Natural killer cell (primary cell): ENCODE data around the gene ANKRD10. TPM values are rescaled to one million over a fixed set of nuclear protein-coding genes. Genes with fewer than 3 reads are reported as not detected.
"Not testable (repeated sequence)": the region's sequence is repeated elsewhere in the genome, so short reads cannot be mapped to it uniquely, and the experiment has no call there.

Experiments used
- ATAC-seq, 3 donors: fragments of 150-1000 bp in 2 of 3; fragments of 200-7000 bp in 1 of 3; cut with Tn5 transposase; 1 replicate in 1 of 3; 2 replicates in 2 of 3; pipeline ENCODE4 v1.10.0; 2021; ENCODE audit warnings: mild to moderate bottlenecking in 2 of 3, moderate library complexity in 2 of 3
- DNase-seq, 2 donors: peaks; one replicate each; pipeline versions ENCODE4 v3.0.0 to v3.0.0-alpha.2; 2013 to 2021; ENCODE audit warnings: mixed read lengths in 1 of 2
- H3K27ac ChIP-seq: one replicate; pipeline ENCODE4 v1.5.1; 2013; ENCODE audit warnings: mild to moderate bottlenecking, low read length
- H3K27me3 ChIP-seq: one replicate; pipeline ENCODE4 v1.6.1; 2013; ENCODE audit warnings: low read length; ENCODE audit not compliant: control insufficient read depth, insufficient read depth
- H3K36me3 ChIP-seq: one replicate; pipeline ENCODE4 v1.6.1; 2013; ENCODE audit warnings: low read length; ENCODE audit not compliant: control insufficient read depth, insufficient read depth
- H3K4me1 ChIP-seq: one replicate; pipeline ENCODE4 v1.6.1; 2013; ENCODE audit warnings: low read length; ENCODE audit not compliant: control insufficient read depth, insufficient read depth
- H3K4me3 ChIP-seq: one replicate; pipeline ENCODE4 v1.5.1; 2013; ENCODE audit warnings: low read length
- H3K9me3 ChIP-seq: one replicate; pipeline ENCODE4 v1.6.1; 2013; ENCODE audit warnings: low read length; ENCODE audit not compliant: control insufficient read depth, insufficient read depth
- H3K27ac Mint-ChIP-seq, 2 donors: one replicate each; pipeline ENCODE4 v1.8.0; 2022; ENCODE audit warnings: mild to moderate bottlenecking in 2 of 2, mixed read lengths in 2 of 2, moderate library complexity in 1 of 2
- H3K27me3 Mint-ChIP-seq, 2 donors: one replicate each; pipeline ENCODE4 v1.8.0; 2022; ENCODE audit warnings: low read depth in 2 of 2, mixed read lengths in 2 of 2
- H3K36me3 Mint-ChIP-seq: one replicate; pipeline ENCODE4 v1.8.0; 2022; ENCODE audit warnings: mixed read lengths
- H3K4me1 Mint-ChIP-seq, 2 donors: one replicate each; pipeline ENCODE4 v1.8.0; 2022; ENCODE audit warnings: mixed read lengths in 2 of 2
- H3K4me3 Mint-ChIP-seq: one replicate; pipeline ENCODE4 v1.8.0; 2022; ENCODE audit warnings: mild to moderate bottlenecking, moderate library complexity, mixed read lengths
- H3K9me3 Mint-ChIP-seq, 2 donors: one replicate each; pipeline ENCODE4 v1.8.0; 2022; ENCODE audit warnings: mixed read lengths in 2 of 2
- WGBS: methylation state at CpG from one replicate; pipeline ENCODE4 v1.1.7; 2013; ENCODE audit warnings: missing lambda C conversion rate; ENCODE audit not compliant: insufficient coverage; 5-methylcytosine and 5-hydroxymethylcytosine counted together
- intact Hi-C: fragments of 100-400 bp; cut with micrococcal nuclease; formaldehyde crosslinking; loops from one replicate; pipeline ENCODE4 v1.14.2; 2022
- total RNA-seq, 4 donors: library from RNA; stranded (reverse); fragments of 120-200 nt in 1 of 4; gene quantifications; one replicate each; pipeline versions ENCODE4 v1.2.3 to v1.2.4, GENCODE V29; 2013 to 2022
- TF ChIP-seq, protein P1 (sequence below): fragments of 200-600 bp; IDR thresholded peaks from one replicate; pipeline ENCODE4 v1.8.0; 2022; ENCODE audit warnings: antibody characterized with exemption

Gene ANKRD10
- total RNA-seq, 3 donors from 2014 or later (not counting 1 experiment from before 2014, with no cell fraction given) = 173 to 221 (median 185) TPM

DNA sequence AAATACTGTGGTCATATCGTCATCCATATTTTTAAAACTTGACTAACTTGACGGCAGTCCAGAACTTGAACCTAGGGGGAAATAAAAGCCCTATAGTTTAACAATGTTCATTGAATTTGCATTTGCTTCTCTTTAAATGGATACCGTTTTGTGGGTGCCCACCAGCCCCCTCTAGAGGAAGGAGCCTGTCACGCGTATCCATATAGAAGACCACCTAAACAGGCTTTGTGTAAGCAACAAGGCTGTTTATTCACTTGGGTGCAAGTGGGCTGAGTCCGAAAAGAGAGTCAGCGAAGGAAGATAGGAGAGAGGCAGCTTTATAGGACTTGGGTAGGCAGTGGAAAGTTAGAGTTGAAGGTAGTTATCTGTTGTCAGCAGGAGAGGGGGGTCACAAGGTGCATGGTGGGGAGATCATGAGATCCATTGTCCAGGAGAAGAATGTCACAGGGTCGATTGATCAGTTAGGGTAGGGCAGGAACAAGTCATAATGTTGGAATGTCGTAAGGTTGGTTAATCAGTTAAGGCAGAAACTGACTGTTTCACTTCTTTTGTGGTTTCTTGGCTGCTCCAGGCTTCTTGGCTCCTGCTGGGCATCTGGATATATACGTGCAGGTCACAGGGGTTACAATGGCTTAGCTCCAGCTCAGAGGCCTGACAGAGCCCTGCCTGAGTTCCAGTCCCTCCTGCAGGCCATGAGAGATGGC lies 42.5 kb upstream of the ANKRD10 start:
- TF ChIP-seq, protein P1, sequence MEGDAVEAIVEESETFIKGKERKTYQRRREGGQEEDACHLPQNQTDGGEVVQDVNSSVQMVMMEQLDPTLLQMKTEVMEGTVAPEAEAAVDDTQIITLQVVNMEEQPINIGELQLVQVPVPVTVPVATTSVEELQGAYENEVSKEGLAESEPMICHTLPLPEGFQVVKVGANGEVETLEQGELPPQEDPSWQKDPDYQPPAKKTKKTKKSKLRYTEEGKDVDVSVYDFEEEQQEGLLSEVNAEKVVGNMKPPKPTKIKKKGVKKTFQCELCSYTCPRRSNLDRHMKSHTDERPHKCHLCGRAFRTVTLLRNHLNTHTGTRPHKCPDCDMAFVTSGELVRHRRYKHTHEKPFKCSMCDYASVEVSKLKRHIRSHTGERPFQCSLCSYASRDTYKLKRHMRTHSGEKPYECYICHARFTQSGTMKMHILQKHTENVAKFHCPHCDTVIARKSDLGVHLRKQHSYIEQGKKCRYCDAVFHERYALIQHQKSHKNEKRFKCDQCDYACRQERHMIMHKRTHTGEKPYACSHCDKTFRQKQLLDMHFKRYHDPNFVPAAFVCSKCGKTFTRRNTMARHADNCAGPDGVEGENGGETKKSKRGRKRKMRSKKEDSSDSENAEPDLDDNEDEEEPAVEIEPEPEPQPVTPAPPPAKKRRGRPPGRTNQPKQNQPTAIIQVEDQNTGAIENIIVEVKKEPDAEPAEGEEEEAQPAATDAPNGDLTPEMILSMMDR = no peak
- H3K4me1 Mint-ChIP-seq = no peaks in the 10 kb centered on the region
- Histone ChIP-seq H3K27me3 (no peaks in the 10 kb centered on the region), H3K4me1 (no peaks in the 10 kb centered on the region), H3K27ac (no peak overlapping the region), H3K36me3 (no peaks in the 10 kb centered on the region), H3K4me3 (no peak overlapping the region), H3K9me3 (no peaks in the 10 kb centered on the region)
- 84% methylated on average over 10 of the region's 10 CpGs for WGBS
- ATAC-seq (no peak), DNase-seq (no peak)
- no peak overlapping the region for H3K4me3 Mint-ChIP-seq
- no peaks in the 10 kb centered on the region for H3K36me3 Mint-ChIP-seq
- no peak overlapping the region for H3K27ac Mint-ChIP-seq
- no peaks in the 10 kb centered on the region for H3K9me3 Mint-ChIP-seq
- intact Hi-C loops = no loop called here
- peaks cover 3 to 7% of the 10 kb centered on the region in 2 donors for H3K27me3 Mint-ChIP-seq

- intact Hi-C loops, H3K9me3 Mint-ChIP-seq, DNase-seq, H3K4me1 Mint-ChIP-seq, H3K4me3 Mint-ChIP-seq, H3K36me3 Mint-ChIP-seq, H3K4me1 ChIP-seq, H3K27ac ChIP-seq, H3K27ac Mint-ChIP-seq, H3K9me3 ChIP-seq, ATAC-seq, H3K27me3 ChIP-seq, H3K36me3 ChIP-seq, H3K27me3 Mint-ChIP-seq, H3K4me3 ChIP-seq: not testable (repeated sequence)
- WGBS = 78% methylated on average over 9 of the region's 12 CpGs
These were observed 41.3 kb upstream of the ANKRD10 start for GRCh38 chr13:110956216-110956615.

DNA sequence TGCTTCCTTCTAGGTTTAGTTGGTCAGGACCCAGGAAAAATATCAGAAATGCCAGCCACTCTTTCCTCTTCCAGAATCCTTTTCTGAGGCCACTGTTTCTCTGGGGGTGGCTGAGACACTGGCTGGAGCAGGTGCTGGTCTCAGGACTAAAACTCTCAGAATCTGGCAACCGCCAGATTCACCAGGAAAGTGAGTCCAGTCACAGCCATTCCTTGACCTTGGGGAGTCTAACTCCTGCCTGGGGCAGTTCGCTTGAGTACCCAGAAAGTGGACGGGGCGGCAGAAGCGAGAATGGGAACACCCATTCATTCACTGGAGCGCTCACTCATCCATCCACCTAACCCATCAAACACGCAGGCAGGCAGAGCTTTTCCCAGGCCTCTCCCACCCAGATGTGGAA lies 40.7 kb upstream of the ANKRD10 start:
- H3K4me3 Mint-ChIP-seq, H3K27me3 Mint-ChIP-seq, H3K4me1 ChIP-seq, H3K9me3 Mint-ChIP-seq, H3K27me3 ChIP-seq, H3K27ac Mint-ChIP-seq, H3K36me3 ChIP-seq, intact Hi-C loops, H3K4me3 ChIP-seq, H3K36me3 Mint-ChIP-seq, DNase-seq, ATAC-seq, H3K9me3 ChIP-seq, H3K27ac ChIP-seq, H3K4me1 Mint-ChIP-seq: not testable (repeated sequence)
- 88% methylated on average over 2 of the region's 7 CpGs for WGBS

DNA sequence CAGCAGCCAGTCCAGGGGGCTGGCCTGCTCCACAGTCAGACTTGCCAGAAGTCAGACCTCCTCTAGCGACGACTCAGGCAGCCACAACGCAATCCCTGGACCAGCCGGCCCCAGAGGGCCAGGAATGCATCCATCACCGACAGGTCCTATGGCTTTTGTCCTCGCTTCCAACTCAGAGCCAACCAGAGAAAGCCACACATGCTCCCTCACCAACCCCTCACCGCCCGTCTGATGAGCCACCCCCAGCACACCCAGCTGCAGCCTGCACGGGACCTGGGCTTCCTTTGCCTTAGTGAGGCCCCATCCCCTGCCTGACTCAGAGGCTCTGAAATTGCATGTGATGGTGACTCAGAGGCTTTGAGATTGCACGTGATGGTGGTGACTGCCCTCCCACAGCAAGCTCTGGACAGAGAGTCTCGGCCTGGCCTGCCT lies 40.2 kb upstream of the ANKRD10 start:
- H3K27me3 Mint-ChIP-seq, intact Hi-C loops, H3K9me3 ChIP-seq, H3K27ac ChIP-seq, H3K4me3 ChIP-seq, H3K4me3 Mint-ChIP-seq, H3K27me3 ChIP-seq, H3K36me3 Mint-ChIP-seq, H3K36me3 ChIP-seq, ATAC-seq, H3K4me1 Mint-ChIP-seq, H3K27ac Mint-ChIP-seq, DNase-seq, H3K4me1 ChIP-seq, H3K9me3 Mint-ChIP-seq: not testable (repeated sequence)
- WGBS = 65% methylated on average over 11 of the region's 11 CpGs

DNA sequence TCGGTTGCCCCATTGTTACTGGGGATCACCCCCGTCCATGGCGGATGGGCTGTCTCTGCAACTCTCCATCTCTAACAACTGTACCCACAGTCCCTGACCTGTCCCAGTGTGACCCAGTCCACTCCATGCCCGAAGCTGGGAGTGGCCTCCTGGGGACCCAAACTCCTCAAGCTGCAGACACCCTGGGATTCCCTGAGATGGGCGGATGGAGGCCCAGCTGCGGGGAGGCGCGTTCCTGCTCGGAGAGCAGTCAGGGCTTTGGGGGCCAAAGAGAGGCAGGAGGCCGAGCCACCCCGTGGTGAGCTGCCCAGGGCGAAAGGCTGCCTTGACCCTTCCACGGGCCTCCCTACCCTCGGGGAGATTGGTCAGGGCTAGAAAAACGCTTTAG lies 39.7 kb upstream of the ANKRD10 start:
- H3K27ac Mint-ChIP-seq, H3K27me3 Mint-ChIP-seq, H3K9me3 ChIP-seq, H3K9me3 Mint-ChIP-seq, H3K4me3 ChIP-seq, H3K27ac ChIP-seq, H3K4me3 Mint-ChIP-seq, ATAC-seq, H3K36me3 Mint-ChIP-seq, H3K4me1 Mint-ChIP-seq, H3K36me3 ChIP-seq, DNase-seq, H3K27me3 ChIP-seq, intact Hi-C loops, H3K4me1 ChIP-seq: not testable (repeated sequence)
- 77% methylated on average over 15 of the region's 15 CpGs for WGBS
